AG20443 (cell line): ENCODE measurements around the gene ZNF835.
"Not testable (repeated sequence)": the region's sequence is repeated elsewhere in the genome, so short reads cannot be mapped to it uniquely, and the experiment has no call there.

Source experiments
- DNase-seq: peaks from one replicate; pipeline ENCODE4 v3.0.0; 2012; ENCODE audit warnings: low spot score, mixed read lengths

Gene ZNF835

DNA sequence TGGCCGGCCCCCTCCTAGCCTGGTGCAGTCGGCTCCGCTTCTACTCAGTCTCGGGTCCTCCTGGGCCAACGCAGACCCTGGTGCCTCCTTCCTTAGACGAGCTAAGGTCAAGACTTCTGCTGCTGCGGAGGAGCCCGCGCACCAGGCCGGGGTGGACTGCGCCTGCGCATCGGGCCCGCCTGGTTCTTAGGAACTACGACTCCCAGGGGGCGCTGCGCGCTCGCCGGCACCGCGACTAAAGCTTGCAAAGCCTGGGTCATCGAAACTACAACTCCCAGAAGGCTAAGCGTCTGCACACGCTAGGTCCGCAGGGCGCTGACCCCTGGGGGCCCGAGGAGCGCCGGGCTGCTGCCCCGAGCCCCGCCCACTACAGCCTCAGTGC is at the start of gene ZNF835:
Gene ZNF835, minus strand, starts transcription at position 145 of the 382 bp plus-strand sequence. CDS start 6,559 bp downstream, outside the sequence.
- DNase-seq = peak; percentile 65

DNA sequence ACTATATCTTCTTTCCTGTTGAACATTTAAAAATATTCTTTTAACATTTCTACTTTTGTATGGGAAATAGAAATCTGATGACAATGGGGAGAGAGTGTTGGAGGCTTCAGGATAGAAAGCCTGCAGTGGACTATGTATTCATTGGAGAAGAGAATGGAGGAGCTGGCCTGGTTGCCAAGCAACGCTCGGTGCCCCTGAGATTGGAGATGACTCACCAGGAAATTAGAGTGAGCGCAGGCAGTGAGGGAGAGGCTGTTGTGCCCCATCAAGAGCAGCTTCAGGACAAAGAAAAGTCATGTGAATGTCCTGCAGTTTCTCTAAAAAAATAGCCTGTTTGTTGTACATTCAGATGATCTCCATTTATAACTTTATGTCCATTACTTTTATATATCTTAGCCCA is 48.7 kb upstream of the ZNF835 start:
- DNase-seq = no peak

GRCh38 chr19:56718231-56718630 is 46.7 kb upstream of the ZNF835 start:
- DNase-seq = no peak

GRCh38 chr19:56712611-56713276 is 41.2 kb upstream of the ZNF835 start:
- DNase-seq = no peak

- DNase-seq = no peak
Observed at GRCh38 chr19:56710437-56710836, 38.9 kb upstream of the ZNF835 start.

DNA sequence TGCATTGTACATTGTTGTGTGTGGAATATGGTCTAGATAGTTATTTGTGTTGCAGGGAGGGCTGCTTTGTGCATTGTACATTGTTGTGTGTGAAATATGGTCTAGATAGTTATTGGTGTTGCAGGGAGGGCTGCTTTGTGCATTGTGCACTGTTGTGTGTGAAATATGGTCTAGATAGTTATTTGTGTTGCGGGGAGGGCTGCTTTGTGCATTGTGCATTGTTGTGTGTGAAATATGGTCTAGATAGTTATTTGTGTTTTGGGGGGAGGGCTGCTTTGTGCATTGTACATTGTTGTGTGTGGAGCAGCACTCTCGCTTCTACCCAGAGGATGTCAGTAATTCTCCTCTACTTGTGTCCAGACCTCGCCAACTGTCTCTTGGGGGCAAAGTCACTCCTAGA is 36.3 kb upstream of the ZNF835 start:
- no peak for DNase-seq

GRCh38 chr19:56705939-56706338 is 34.4 kb upstream of the ZNF835 start:
- no peak for DNase-seq

DNA sequence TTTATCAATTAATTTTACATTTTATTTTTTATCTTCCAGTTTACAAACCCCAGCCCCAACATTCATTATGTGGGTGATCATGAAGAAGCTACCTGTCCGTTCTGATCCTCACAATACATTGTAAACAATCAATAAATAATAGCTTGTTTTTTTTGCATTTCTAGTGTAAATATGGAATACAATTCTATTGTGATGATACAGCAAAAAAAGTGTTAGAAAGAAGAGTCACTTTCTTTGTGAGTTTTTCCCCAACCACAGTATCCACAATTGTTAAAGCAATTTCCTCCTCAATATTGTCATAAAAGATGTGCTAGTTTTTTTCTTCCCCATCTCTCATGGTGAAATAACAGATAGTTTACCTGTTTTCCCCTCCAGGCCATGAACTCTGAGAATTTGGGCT is 30.3 kb upstream of the ZNF835 start:
- no peak for DNase-seq

GRCh38 chr19:56699552-56699951 is 28.0 kb upstream of the ZNF835 start:
- no peak for DNase-seq

DNA sequence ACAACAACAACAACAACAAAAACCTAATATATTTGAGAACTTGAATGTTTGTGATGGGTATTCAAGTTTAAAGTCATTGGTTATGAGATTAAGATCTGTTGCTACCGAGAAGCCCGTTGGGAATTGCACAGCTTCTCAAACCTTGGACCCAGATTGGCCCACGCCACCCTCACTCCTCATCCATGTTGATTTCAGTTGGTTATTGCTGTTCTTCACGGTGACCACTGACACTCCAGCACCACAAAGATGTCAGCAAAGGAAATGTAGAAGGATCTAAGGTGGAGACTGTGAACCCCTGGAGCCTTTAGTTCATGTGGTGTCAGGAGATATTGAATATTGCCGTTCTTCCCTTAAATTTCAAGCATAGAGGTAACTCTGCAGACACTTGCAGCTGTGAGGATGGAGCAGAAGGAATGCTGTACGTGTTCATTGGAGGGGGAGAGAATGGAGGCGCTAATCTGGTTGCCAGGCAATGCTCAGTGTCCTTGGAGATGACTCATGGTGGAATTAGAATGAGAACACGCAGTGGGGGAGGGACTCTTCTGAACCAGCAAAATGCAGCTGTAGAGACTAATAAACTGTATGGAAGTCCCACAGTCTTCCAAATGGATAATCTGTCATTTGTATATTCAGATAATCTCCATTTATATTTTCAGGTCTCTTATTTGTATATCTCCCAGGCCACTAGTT is 20.8 kb upstream of the ZNF835 start:
- no peak for DNase-seq

GRCh38 chr19:56690670-56691069 is 19.1 kb upstream of the ZNF835 start:
- DNase-seq = no peak

DNA sequence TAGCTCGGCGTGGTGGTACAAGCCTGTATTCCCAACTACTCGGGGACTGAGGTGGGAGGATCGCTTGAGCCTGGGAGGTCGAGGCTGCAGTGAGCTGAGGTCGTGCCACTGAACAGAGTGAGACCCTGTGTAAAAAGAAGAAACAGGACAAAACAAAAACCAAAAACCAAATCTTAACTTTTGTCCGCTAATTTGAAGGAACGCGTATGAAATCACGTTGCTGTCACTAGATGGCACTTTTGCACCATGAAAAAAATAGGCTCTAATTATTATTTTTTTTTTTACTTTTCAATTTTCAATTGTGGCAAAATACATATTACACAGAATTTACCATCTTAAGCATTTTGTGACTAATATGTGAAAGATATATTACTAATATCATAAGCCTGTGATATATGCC is 17.6 kb upstream of the ZNF835 start:
- no peak for DNase-seq

- DNase-seq = no peak
Observed at GRCh38 chr19:56687031-56687430, 15.5 kb upstream of the ZNF835 start.

DNA sequence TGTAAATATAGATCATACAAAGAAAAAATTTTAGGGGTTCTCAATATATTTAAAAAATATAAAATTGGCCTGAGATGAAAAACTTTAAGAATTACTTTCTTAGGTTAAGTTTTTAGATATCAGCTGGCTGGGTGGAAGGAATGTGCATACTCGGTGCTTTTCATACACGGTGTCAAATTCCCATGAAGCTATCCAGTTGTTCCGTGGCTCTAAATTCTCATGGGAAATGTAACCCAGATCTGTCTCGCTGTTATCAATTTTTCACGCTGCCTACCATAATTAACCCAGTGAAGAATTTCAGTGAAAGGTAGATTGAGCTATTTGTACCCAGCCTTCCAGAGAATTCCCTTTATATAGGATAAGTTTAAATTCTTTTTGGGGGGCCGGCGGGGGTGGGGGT is 11.6 kb upstream of the ZNF835 start:
- no peak for DNase-seq

- no peak for DNase-seq
Observed at GRCh38 chr19:56681702-56682101, 10.1 kb upstream of the ZNF835 start.

GRCh38 chr19:56678205-56678604 is 6.6 kb upstream of the ZNF835 start:
- DNase-seq = no peak

- not testable (repeated sequence) for DNase-seq
Observed at GRCh38 chr19:56672610-56673009, 1.1 kb upstream of the ZNF835 start.

DNA sequence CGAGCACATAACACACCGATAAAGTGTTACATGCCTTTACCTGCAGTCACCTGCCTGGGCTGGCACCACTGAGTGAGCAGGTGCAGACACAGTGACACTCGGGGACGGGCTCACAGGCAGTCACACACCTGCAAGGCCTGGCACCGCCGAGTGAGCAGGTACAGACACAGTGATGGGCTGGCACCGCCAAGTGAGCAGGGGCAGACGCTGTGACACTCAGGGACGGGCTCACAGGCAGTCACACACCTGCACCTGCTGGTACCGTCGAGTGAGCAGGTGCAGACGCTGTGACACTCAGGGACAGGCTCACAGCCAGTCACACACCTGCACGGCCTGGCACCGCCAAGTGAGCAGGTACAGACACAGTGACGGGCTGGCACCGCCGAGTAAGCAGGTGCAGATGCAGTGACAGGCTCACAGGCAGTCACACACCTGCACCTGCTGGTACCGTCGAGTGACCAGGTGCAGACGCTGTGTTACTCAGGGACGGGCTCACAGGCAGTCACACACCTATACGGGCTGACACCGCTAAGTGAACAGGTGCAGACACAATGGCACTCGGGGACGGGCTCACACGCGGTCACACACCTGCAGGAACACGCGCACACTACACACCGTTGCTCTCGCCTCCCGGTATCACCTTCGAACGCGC is 470 bp downstream of the ZNF835 start:
- no peak for DNase-seq

GRCh38 chr19:56670401-56670960 is 1.1 kb downstream of the ZNF835 start:
- no peak for DNase-seq

- no peak for DNase-seq
Observed at GRCh38 chr19:56668676-56669075, 2.9 kb downstream of the ZNF835 start.

DNA sequence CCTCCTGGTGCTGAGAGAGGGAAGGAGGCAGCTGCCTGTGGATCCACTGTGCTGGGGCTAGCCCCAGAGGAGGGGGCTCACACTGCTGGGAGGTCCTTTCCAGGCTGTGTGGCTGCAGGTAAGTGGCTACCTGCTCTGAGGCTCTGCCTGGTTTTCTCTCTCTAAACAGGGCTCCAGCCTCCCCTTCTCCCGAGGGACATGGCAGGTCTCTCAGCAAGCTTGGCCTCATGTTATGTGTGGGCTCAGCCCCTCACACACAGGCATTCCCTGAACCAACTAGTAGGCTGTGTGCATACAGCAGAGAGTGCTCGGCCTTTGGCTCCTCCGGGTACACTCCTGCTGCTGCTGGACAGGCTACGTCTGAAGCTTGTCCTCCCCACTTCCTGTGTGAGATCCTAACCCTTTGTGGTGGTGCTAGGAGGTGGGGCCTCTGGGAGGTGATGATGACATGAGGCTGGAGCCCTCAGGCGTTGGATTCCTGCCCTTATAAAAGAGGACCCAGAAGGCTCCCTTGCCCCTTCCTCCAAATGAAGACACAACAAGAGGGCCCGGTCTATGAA is 4.2 kb downstream of the ZNF835 start:
- no peak for DNase-seq

- no peak for DNase-seq
Observed at GRCh38 chr19:56664511-56664910, 7.0 kb downstream of the ZNF835 start.
